HAP-1 (cell line): ENCODE data around the gene AP2M1.

Experiments used
- DNase-seq, 2 experiments: peaks; one replicate each; pipeline ENCODE4 v3.0.0-alpha.2; 2016 to 2020; ENCODE audit warnings: low spot score in 2 of 2
- H3K27me3 ChIP-seq: fragments of 250-450 bp; sonication (Bioruptor Pico); 2 replicates; pipeline ENCODE4 v1.5.1; 2020; ENCODE audit warnings: low read depth, mild to moderate bottlenecking, moderate library complexity
- H3K36me3 ChIP-seq: fragments of 250-450 bp; sonication (Bioruptor Pico); replicated peaks from 2 replicates; pipeline ENCODE4 v1.5.1; 2020; ENCODE audit warnings: mild to moderate bottlenecking
- H3K4me1 ChIP-seq: fragments of 250-450 bp; sonication (Bioruptor Pico); 2 replicates; pipeline ENCODE4 v1.5.1; 2020; ENCODE audit warnings: mild to moderate bottlenecking
- H3K4me3 ChIP-seq: fragments of 250-450 bp; sonication (Bioruptor Pico); 2 replicates; pipeline ENCODE4 v1.5.1; 2020; ENCODE audit warnings: mild to moderate bottlenecking, moderate library complexity
- H3K9me3 ChIP-seq: fragments of 250-450 bp; sonication (Bioruptor Pico); 2 replicates; pipeline ENCODE4 v1.5.1; 2020; ENCODE audit warnings: mild to moderate bottlenecking, moderate library complexity
- in situ Hi-C: fragments of 300-500 bp; cut with MboI; formaldehyde crosslinking; loops from 3 replicates; pipeline ENCODE4 v1.14.3; 2020; ENCODE audit warnings: low sequenced_read_pairs, inconsistent platforms, mixed read lengths

The AP2M1 gene

GRCh38 chr3:184230603-184231528, 56.2 kb downstream of the AP2M1 start:
- in situ Hi-C loops: no loop called here
- Histone ChIP-seq H3K27me3 (peaks cover 4% of the 10 kb centered on the region), H3K4me3 (peak overlapping the region; percentile 63; the same call in 1 of the 2 replicates), H3K36me3 (no peaks in the 10 kb centered on the region), H3K4me1 (no peaks in the 10 kb centered on the region), H3K9me3 (no peaks in the 10 kb centered on the region)
- DNase-seq: no peak

GRCh38 chr3:184231671-184232070, 57.0 kb downstream of the AP2M1 start:
- Histone ChIP-seq H3K4me1 (no peaks in the 10 kb centered on the region), H3K36me3 (no peaks in the 10 kb centered on the region), H3K27me3 (peaks cover 4% of the 10 kb centered on the region), H3K9me3 (no peaks in the 10 kb centered on the region), H3K4me3 (no peak overlapping the region)
- in situ Hi-C loops: no loop called here
- DNase-seq: no peak

GRCh38 chr3:184233127-184233843, 58.6 kb downstream of the AP2M1 start:
- Histone ChIP-seq H3K4me3 (no peak overlapping the region), H3K4me1 (no peaks in the 10 kb centered on the region), H3K27me3 (peaks cover 4% of the 10 kb centered on the region), H3K9me3 (no peaks in the 10 kb centered on the region), H3K36me3 (no peaks in the 10 kb centered on the region)
- in situ Hi-C loops: no loop called here
- DNase-seq: no peak
